HCT116 (cell line): Measurements from ENCODE around the gene ABCB8. TPM values are rescaled to one million over a fixed set of nuclear protein-coding genes. Genes with fewer than 3 reads are reported as not detected.

Experiments used
- ATAC-seq: fragments of 200-7000 bp; cut with Tn5 transposase; 2 replicates; pipeline ENCODE4 v1.9.1; 2020; ENCODE audit warnings: mild to moderate bottlenecking, moderate library complexity
- BruUV-seq: library from RNA; stranded (reverse); fragments of 400-500 nt; replicated peaks from 2 replicates; lab custom pipeline; 2021; lab: Mats Ljungman, UMichigan
- CTCF ChIA-PET: fragments of 300-600 bp; sonication (Branson Sonifier 250); formaldehyde crosslinking; loops from one replicate; lab custom pipeline; 2021; ENCODE audit warnings: antibody characterized with exemption; lab: Charles Lee
- POLR2A ChIA-PET: fragments of 300-600, 350-600 bp; sonication (Branson Sonifier 250); formaldehyde crosslinking; loops from one replicate; lab custom pipeline; 2021; ENCODE audit warnings: antibody characterized with exemption; lab: Charles Lee
- RAD21 ChIA-PET, 2 experiments: fragments of 300-600 bp; sonication (Branson Sonifier 250); formaldehyde crosslinking; loops; one replicate each; lab custom pipeline; 2023; ENCODE audit warnings: low total read pairs in 2 of 2; ENCODE audit not compliant: uncharacterized antibody in 2 of 2, unreplicated experiment in 2 of 2, low non-redundant PET in 1 of 2; lab: Charles Lee
- DNase-seq: peaks from one replicate; pipeline ENCODE4 v3.0.0-alpha.2; 2010; ENCODE audit warnings: low read depth, low spot score
- H2AFZ ChIP-seq: fragments of 200-600 bp; shearing (Covaris generic), sonication (generic); 2 replicates; pipeline ENCODE4 v1.6.1; 2017; ENCODE audit warnings: low read depth, mixed run types, mixed read lengths, antibody characterized with exemption, low read length; ENCODE audit not compliant: poor library complexity, severe bottlenecking
- H3K27ac ChIP-seq: 2 replicates; pipeline ENCODE4 v1.5.1; 2012; ENCODE audit warnings: low read depth, low read length
- H3K27me3 ChIP-seq: fragments of 200-600 bp; sonication (generic); 2 replicates; pipeline ENCODE4 v1.6.1; 2016; ENCODE audit warnings: mixed run types, low read length, mixed read lengths; ENCODE audit not compliant: insufficient read depth
- H3K36me3 ChIP-seq, 2 experiments: fragments of 200-500 bp in 1 of 2; fragments of 200-600 bp in 1 of 2; sonication (Bioruptor generic) in 1 of 2; sonication (generic) in 1 of 2; 2 replicates each; pipeline versions ENCODE4 v1.5.1 to v1.6.1; 2014 to 2016; ENCODE audit warnings: low read length in 2 of 2, inconsistent platforms in 1 of 2, mixed read lengths in 1 of 2, mixed run types in 1 of 2; ENCODE audit not compliant: insufficient read depth in 2 of 2, control insufficient read depth in 1 of 2
- H3K4me1 ChIP-seq, 2 experiments: fragments of 200-600 bp in 1 of 2; sonication (generic) in 1 of 2; 2 replicates each; pipeline versions ENCODE4 v1.5.1 to v1.6.1; 2012 to 2017; ENCODE audit warnings: low read length in 2 of 2, inconsistent platforms in 1 of 2, mild to moderate bottlenecking in 1 of 2, mixed read lengths in 1 of 2, mixed run types in 1 of 2, moderate library complexity in 1 of 2; ENCODE audit not compliant: insufficient read depth in 2 of 2, control insufficient read depth in 1 of 2
- H3K4me2 ChIP-seq: fragments of 200-600 bp; sonication (generic); 2 replicates; pipeline ENCODE4 v1.6.1; 2017; ENCODE audit warnings: mixed run types, low read length, mixed read lengths
- H3K4me3 ChIP-seq, 2 experiments: fragments of 200-600 bp in 1 of 2; sonication (generic) in 1 of 2; replicated peaks in 1 of 2; 2 replicates each; pipeline ENCODE4 v1.5.1; 2011 to 2016; ENCODE audit warnings: low read length in 2 of 2, control low read depth in 1 of 2, low read depth in 1 of 2, mild to moderate bottlenecking in 1 of 2, mixed read lengths in 1 of 2, mixed run types in 1 of 2
- H3K79me2 ChIP-seq: fragments of 200-600 bp; sonication (generic); 2 replicates; pipeline ENCODE4 v1.6.1; 2017; ENCODE audit warnings: mild to moderate bottlenecking, mixed run types, low read length, moderate library complexity, mixed read lengths; ENCODE audit not compliant: insufficient read depth
- H3K9ac ChIP-seq: fragments of 200-600 bp; sonication (generic); 2 replicates; pipeline ENCODE4 v1.6.1; 2016; ENCODE audit warnings: low read length, mixed read lengths
- H3K9me2 ChIP-seq: fragments of 200-600 bp; sonication (generic), shearing (Covaris generic); 2 replicates; pipeline ENCODE4 v1.6.1; 2017; ENCODE audit warnings: mixed run types, mild to moderate bottlenecking, moderate library complexity; ENCODE audit not compliant: insufficient read depth
- H3K9me3 ChIP-seq, 2 experiments: fragments of 200-500 bp in 1 of 2; fragments of 200-600 bp in 1 of 2; sonication (Bioruptor generic) in 1 of 2; sonication (generic) in 1 of 2; 2 replicates each; pipeline ENCODE4 v1.6.1; 2014 to 2017; ENCODE audit warnings: low read length in 2 of 2, mixed read lengths in 2 of 2, inconsistent platforms in 1 of 2, low read depth in 1 of 2, mild to moderate bottlenecking in 1 of 2, mixed run types in 1 of 2, moderate library complexity in 1 of 2; ENCODE audit not compliant: control insufficient read depth in 1 of 2, insufficient read depth in 1 of 2
- H4K20me1 ChIP-seq: fragments of 200-600 bp; sonication (generic), shearing (Covaris generic); 2 replicates; pipeline ENCODE4 v1.6.1; 2017; ENCODE audit warnings: mixed run types, mild to moderate bottlenecking, moderate library complexity; ENCODE audit not compliant: insufficient read depth
- ATF3 ChIP-seq: IDR thresholded peaks from 2 replicates; pipeline ENCODE4 v1.6.1; 2012
- CEBPB ChIP-seq: IDR thresholded peaks from 2 replicates; pipeline ENCODE4 v1.6.1; 2012; ENCODE audit warnings: low read depth
- FOSL1 ChIP-seq: IDR thresholded peaks from 2 replicates; pipeline ENCODE4 v1.6.1; 2012; ENCODE audit warnings: low read depth
- JUND ChIP-seq: IDR thresholded peaks from 2 replicates; pipeline ENCODE4 v1.6.1; 2012
- MAX ChIP-seq: IDR thresholded peaks from 2 replicates; pipeline ENCODE4 v1.6.1; 2012
- POLR2A ChIP-seq: IDR thresholded peaks from 2 replicates; pipeline ENCODE4 v1.7.0; 2011; ENCODE audit warnings: borderline replicate concordance; ENCODE audit not compliant: insufficient read depth, insufficient read length; ENCODE audit errors: extremely low read depth
- POLR2AphosphoS5 ChIP-seq: IDR thresholded peaks from 2 replicates; pipeline ENCODE4 v1.6.1; 2011; ENCODE audit warnings: mild to moderate bottlenecking, low read depth, low read length, moderate library complexity
- REST ChIP-seq: IDR thresholded peaks from 2 replicates; pipeline ENCODE4 v1.6.1; 2012; ENCODE audit warnings: low read depth
- SIN3A ChIP-seq: IDR thresholded peaks from 2 replicates; pipeline ENCODE4 v1.6.1; 2012; ENCODE audit warnings: low read depth
- SP1 ChIP-seq: IDR thresholded peaks from 2 replicates; pipeline ENCODE4 v1.6.1; 2012; ENCODE audit warnings: low read depth
- TCF7L2 ChIP-seq: IDR thresholded peaks from 2 replicates; pipeline ENCODE4 v1.7.0; 2011; ENCODE audit warnings: borderline replicate concordance, inconsistent platforms; ENCODE audit not compliant: insufficient read depth, insufficient read length; ENCODE audit errors: extremely low read depth
- ZFX ChIP-seq: fragments of 450-650 bp; IDR thresholded peaks from 2 replicates; pipeline ENCODE4 v1.6.1; 2017
- intact Hi-C: fragments of 100-400 bp; cut with micrococcal nuclease; formaldehyde crosslinking; loops from 2 replicates; pipeline ENCODE4 v1.10.0; 2022
- total RNA-seq: library from RNA; stranded (reverse); gene quantifications from one replicate; pipeline ENCODE4 v1.2.1, GENCODE V29; 2021; ENCODE audit not compliant: unreplicated experiment

ABCB8 gene
- total RNA-seq, 1 experiment from 2014 or later = 55.2 TPM

- intact Hi-C loops = no loop called here
- 0 out of 2 replicates have a peak, but pooled peaks cover 2% of the 10 kb centered on the region for H3K79me2 ChIP-seq
- H3K4me3 ChIP-seq = no peak overlapping the region
- H3K36me3 ChIP-seq = no peaks in the 10 kb centered on the region
- H3K4me1 ChIP-seq = peaks cover 17 to 28% of the 10 kb centered on the region in 2 experiments
- no peak overlapping the region for H3K4me2 ChIP-seq
- RAD21 ChIA-PET = no interaction called here
- no peaks in the 10 kb centered on the region for H4K20me1 ChIP-seq
- BruUV-seq = no TSS peak
- no peak overlapping the region for H3K27ac ChIP-seq
- DNase-seq (no peak), ATAC-seq (no peak)
- CTCF ChIA-PET = no interaction called here
- H3K27me3 ChIP-seq = peaks cover 40% of the 10 kb centered on the region; the same call in 1 of the 2 replicates
- H3K9ac ChIP-seq = no peak overlapping the region
- POLR2A ChIA-PET = no interaction called here
- no peak overlapping the region for H2AFZ ChIP-seq
- H3K9me2 ChIP-seq = no peaks in the 10 kb centered on the region
- no peaks in the 10 kb centered on the region for H3K9me3 ChIP-seq
- TF ChIP-seq MAX (no peak), POLR2AphosphoS5 (no peak), REST (no peak), POLR2A (no peak), FOSL1 (no peak), CEBPB (no peak), JUND (no peak), ATF3 (no peak), SIN3A (no peak), SP1 (no peak), ZFX (no peak), TCF7L2 (no peak)
- TF ChIP-seq, all 23 proteins: peak for 0
Observed at GRCh38 chr7:150981644-150982043, 46.6 kb upstream of the ABCB8 start.
